GM12873 (cell line): ENCODE measurements around the gene FGGY.

ENCODE experiments used
- CTCF ChIP-seq: IDR thresholded peaks from 2 replicates; pipeline ENCODE4 v1.5.1; 2012; ENCODE audit warnings: low read depth, mild to moderate bottlenecking, moderate library complexity, low read length, control low read depth; ENCODE audit not compliant: insufficient read depth; ENCODE audit errors: missing control alignments

The FGGY gene

GRCh38 chr1:59523745-59524450 lies 227.0 kb downstream of the FGGY start:
- no peak for TF ChIP-seq CTCF

- no peak for TF ChIP-seq CTCF
Measured at GRCh38 chr1:59526240-59526639, 229.3 kb downstream of the FGGY start.

DNA sequence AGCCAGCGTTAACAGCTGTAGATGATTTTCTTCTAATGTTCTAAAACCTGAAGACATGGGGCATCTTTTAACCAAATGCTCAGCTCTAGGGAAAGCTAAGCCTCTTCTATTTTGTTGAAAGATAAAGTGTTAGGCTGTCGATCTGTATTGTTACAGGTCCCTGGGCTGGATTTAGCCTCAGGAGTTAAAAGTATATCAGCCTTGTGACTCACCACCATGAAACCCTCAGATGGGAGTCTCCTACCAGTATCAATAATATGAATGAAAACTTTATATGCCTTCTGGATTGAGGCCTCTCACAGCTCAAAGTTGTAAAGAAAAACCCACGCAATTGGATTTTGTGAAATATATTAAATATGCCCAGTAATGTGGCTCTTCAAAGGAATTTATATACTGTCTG lies 231.6 kb downstream of the FGGY start:
- TF ChIP-seq CTCF = no peak

- TF ChIP-seq CTCF = no peak
Measured at GRCh38 chr1:59528900-59529299, 232.0 kb downstream of the FGGY start.

DNA sequence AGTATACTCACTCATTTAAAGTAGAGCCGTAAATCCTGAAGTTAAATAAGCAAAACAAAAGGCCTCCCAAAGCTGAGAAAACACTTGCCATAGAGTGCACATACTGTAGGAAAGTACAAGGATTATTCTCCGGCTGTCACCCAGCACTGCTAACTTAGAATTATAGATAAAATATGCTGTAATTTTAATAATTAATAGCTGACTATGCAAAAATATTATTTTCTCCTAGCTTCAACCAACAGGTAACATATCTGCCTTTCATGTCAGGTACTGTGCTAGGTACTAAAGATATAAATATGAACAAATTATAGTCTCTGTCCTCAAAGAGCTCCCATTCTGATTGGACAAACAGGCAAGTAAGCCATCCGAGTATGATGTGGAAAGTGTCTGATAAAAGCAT lies 233.2 kb downstream of the FGGY start:
- TF ChIP-seq CTCF = no peak

DNA sequence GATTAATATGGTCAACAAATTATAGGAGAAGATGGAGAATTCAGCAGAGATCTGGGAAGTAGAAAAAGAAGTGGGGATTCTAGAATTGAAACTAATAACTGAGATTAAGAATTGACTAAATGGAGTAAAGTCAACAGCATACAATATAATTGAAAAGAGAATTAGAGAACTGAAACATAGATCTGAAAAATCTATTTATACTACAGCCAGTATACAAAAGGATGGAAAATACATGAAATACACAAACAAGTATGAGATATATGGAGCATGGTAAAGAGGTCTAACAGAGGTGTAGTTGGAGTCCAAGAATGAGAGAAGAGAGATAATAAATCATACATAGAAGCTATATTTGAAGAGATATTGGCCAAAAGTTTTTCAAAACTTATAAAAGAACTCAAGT lies 235.2 kb downstream of the FGGY start:
- no peak for TF ChIP-seq CTCF

DNA sequence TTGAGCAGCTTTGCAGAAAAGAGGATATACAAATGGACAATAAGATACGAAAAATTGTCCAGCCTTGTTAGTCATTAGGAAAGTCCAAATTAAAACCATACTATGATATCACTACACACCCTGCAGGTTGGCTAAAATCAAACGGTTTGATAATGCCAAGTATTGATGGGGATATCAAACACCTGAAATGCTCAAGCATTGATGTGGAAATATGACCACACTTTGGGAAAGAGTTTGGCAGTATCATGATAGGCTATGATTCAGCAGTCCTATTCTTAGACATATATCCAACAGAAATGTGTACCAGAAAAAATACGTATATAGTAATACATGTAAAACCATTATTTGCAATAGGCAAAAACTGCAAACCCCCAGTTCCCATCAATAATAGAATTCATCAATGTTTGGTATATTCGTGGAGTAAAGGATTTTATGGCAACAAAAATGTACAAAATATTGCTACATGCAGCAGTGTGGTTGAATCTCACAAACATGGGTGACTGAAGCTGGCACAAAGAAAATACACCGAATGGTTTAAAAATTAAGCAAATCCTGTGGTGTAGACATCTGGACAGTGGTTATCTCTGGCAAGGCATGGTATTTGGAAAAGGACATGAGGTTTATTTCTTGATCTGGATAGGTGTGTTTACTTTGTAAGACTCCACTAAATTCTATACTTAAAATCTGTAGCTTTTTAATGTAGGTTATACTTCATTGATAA lies 243.2 kb downstream of the FGGY start:
- TF ChIP-seq CTCF = no peak
